T-helper 2 cell (primary cell): ENCODE data around the gene PRSS48.
"Not testable (repeated sequence)": the region's sequence is repeated elsewhere in the genome, so short reads cannot be mapped to it uniquely, and the experiment has no call there.

Source experiments
- DNase-seq, 5 experiments: peaks; one replicate each; pipeline versions ENCODE4 v3.0.0 to v3.0.0-alpha.2; 2012 to 2022

Gene PRSS48

GRCh38 chr4:151319490-151319889, 42.5 kb downstream of the PRSS48 start:
- DNase-seq = no peak

- DNase-seq = no peak
Measured at GRCh38 chr4:151321586-151321985, 44.6 kb downstream of the PRSS48 start.

GRCh38 chr4:151322161-151322560, 45.2 kb downstream of the PRSS48 start:
- DNase-seq = not testable (repeated sequence)

- no peak for DNase-seq
Measured at GRCh38 chr4:151322570-151322969, 45.6 kb downstream of the PRSS48 start.

GRCh38 chr4:151323667-151324066, 46.7 kb downstream of the PRSS48 start:
- DNase-seq = no peak

- no peak for DNase-seq
Measured at GRCh38 chr4:151324124-151324751, 47.3 kb downstream of the PRSS48 start.

GRCh38 chr4:151324752-151325110, 47.8 kb downstream of the PRSS48 start:
- no peak for DNase-seq

GRCh38 chr4:151325111-151325948, 48.4 kb downstream of the PRSS48 start, which contains the start of gene SH3D19:
SH3D19 (minus strand) TSS chr4:151325605; CDS start chr4:151325352, 253 bp downstream.
- DNase-seq = no peak

- DNase-seq = no peak
Measured at GRCh38 chr4:151325949-151326246, 48.9 kb downstream of the PRSS48 start.

- DNase-seq = no peak
Measured at GRCh38 chr4:151329217-151330007, 52.5 kb downstream of the PRSS48 start.

- no peak for DNase-seq
Measured at GRCh38 chr4:151331276-151332042, 54.5 kb downstream of the PRSS48 start.

GRCh38 chr4:151339467-151339866, 62.5 kb downstream of the PRSS48 start:
- DNase-seq = no peak

- no peak for DNase-seq
Measured at GRCh38 chr4:151340751-151341385, 63.9 kb downstream of the PRSS48 start.
